Mammary epithelial cell (primary cell): ENCODE measurements around the gene PTPN1.

Source experiments
- EZH2 ChIP-seq: IDR thresholded peaks from 2 replicates; pipeline ENCODE4 v1.6.1; 2012; ENCODE audit warnings: low read length, inconsistent platforms, borderline replicate concordance
- TF ChIP-seq, protein P1 (sequence below), 2 donors: IDR thresholded peaks in 1 of 2; conservative IDR thresholded peaks in 1 of 2; 2 replicates each; pipeline ENCODE4 v1.5.1; 2011 to 2012; ENCODE audit warnings: inconsistent platforms in 2 of 2, low read length in 2 of 2, mild to moderate bottlenecking in 2 of 2, control low read depth in 1 of 2, low read depth in 1 of 2; ENCODE audit not compliant: insufficient read depth in 1 of 2; ENCODE audit errors: extremely low read depth in 1 of 2

- TF ChIP-seq, protein P1, sequence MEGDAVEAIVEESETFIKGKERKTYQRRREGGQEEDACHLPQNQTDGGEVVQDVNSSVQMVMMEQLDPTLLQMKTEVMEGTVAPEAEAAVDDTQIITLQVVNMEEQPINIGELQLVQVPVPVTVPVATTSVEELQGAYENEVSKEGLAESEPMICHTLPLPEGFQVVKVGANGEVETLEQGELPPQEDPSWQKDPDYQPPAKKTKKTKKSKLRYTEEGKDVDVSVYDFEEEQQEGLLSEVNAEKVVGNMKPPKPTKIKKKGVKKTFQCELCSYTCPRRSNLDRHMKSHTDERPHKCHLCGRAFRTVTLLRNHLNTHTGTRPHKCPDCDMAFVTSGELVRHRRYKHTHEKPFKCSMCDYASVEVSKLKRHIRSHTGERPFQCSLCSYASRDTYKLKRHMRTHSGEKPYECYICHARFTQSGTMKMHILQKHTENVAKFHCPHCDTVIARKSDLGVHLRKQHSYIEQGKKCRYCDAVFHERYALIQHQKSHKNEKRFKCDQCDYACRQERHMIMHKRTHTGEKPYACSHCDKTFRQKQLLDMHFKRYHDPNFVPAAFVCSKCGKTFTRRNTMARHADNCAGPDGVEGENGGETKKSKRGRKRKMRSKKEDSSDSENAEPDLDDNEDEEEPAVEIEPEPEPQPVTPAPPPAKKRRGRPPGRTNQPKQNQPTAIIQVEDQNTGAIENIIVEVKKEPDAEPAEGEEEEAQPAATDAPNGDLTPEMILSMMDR (conservative IDR thresholded peaks at IDR 0.05 in 1 of 2, IDR thresholded peaks at IDR 0.05 in 1 of 2; ENCODE audit: extremely low read depth in 1 of 2, insufficient read depth in 1 of 2, low read depth in 1 of 2, low read length in 2 of 2) = no peak
- TF ChIP-seq EZH2 = no peak
Measured at GRCh38 chr20:50528804-50529351, 18.7 kb downstream of the PTPN1 start.
